HUES64 (cell line): ENCODE measurements around the gene CA10.

Source experiments
- H3K27ac ChIP-seq: 2 replicates; pipeline ENCODE4 v1.7.0; 2013; ENCODE audit warnings: low read depth, low read length, inconsistent platforms
- H3K27me3 ChIP-seq: 2 replicates; pipeline ENCODE4 v1.6.1; 2013; ENCODE audit warnings: mild to moderate bottlenecking, low read length; ENCODE audit not compliant: insufficient read depth
- H3K36me3 ChIP-seq: 2 replicates; pipeline ENCODE4 v1.6.1; 2013; ENCODE audit warnings: mild to moderate bottlenecking, low read length; ENCODE audit not compliant: insufficient read depth
- H3K4me1 ChIP-seq: 2 replicates; pipeline ENCODE4 v1.6.1; 2013; ENCODE audit warnings: mild to moderate bottlenecking, low read length, moderate library complexity; ENCODE audit not compliant: insufficient read depth
- H3K4me3 ChIP-seq: 2 replicates; pipeline ENCODE4 v1.5.1; 2013; ENCODE audit warnings: mild to moderate bottlenecking, low read length, moderate library complexity
- H3K9ac ChIP-seq: 2 replicates; pipeline ENCODE4 v1.6.1; 2013; ENCODE audit warnings: mild to moderate bottlenecking, low read depth, low read length
- H3K9me3 ChIP-seq: 2 replicates; pipeline ENCODE4 v1.6.1; 2013; ENCODE audit warnings: low read depth, low read length; ENCODE audit not compliant: insufficient read depth
- whole genome bisulfite sequencing: fragments of 150-250, 120-280 bp; methylation state at CpG from one replicate; pipeline ENCODE4 v1.1.7; 2013; ENCODE audit warnings: missing lambda C conversion rate; 5-methylcytosine and 5-hydroxymethylcytosine counted together

CA10 gene

DNA sequence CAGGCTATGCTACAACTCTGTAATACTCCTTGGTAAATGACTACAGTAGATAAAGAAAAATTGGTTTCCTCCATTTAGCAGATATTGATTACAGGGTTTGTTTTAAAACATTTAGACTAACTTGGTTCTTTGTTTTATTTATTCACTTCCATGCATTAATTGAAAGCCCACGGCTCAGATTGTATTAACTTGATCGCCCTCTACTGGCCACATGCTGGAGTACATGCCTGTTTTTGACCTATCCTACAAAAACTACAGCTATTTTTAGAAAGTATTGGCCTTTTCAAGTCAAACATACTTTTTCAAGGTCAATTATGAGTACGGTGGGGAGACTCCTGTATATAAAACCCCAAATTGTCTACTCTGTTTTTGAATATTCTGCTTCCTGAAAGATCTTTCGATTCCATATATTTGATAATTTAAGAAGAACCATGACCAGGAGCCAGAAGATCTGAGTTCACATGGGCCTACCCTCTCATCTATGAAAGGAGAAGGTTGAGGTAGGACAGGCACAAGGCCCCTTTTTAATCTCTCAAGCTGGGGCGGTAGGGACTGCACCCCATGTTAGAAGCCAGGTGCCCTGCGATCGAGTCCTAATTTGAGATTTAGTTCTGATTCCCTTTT is 51.8 kb downstream of the CA10 start:
- H3K36me3 ChIP-seq: no peaks in the 10 kb centered on the region
- H3K9ac ChIP-seq: no peak overlapping the region
- WGBS: 64% methylated on average over 7 of the region's 7 CpGs
- H3K27ac ChIP-seq: no peak overlapping the region
- no peaks in the 10 kb centered on the region for H3K27me3 ChIP-seq
- H3K4me1 ChIP-seq: no peaks in the 10 kb centered on the region; the same call in 1 of the 2 replicates
- H3K9me3 ChIP-seq: no peaks in the 10 kb centered on the region
- H3K4me3 ChIP-seq: no peak overlapping the region

DNA sequence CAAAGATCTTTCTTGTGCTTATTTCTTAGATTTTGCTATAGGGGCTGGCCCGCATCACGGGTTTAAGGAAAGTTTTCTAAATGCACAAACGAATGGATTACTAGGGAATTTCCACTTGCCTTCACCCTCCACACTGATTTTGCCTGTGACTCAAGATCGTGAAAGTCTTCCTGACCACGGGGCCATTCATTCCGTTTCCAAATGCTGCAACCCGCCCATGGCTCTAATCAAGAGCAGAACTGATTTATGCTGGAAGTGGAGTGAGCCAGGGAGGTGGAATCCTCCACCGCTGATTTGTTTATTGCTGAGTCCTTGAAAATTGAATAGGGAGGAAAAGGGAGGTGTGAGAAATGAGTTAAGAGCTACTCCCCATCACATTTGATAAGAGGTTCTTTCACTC is 52.4 kb downstream of the CA10 start:
- WGBS: 88% methylated on average over 8 of the region's 8 CpGs
- Histone ChIP-seq H3K4me3 (no peak overlapping the region), H3K4me1 (no peaks in the 10 kb centered on the region; the same call in 1 of the 2 replicates), H3K27ac (no peak overlapping the region), H3K36me3 (no peaks in the 10 kb centered on the region), H3K9me3 (no peaks in the 10 kb centered on the region), H3K9ac (no peak overlapping the region), H3K27me3 (no peaks in the 10 kb centered on the region)

DNA sequence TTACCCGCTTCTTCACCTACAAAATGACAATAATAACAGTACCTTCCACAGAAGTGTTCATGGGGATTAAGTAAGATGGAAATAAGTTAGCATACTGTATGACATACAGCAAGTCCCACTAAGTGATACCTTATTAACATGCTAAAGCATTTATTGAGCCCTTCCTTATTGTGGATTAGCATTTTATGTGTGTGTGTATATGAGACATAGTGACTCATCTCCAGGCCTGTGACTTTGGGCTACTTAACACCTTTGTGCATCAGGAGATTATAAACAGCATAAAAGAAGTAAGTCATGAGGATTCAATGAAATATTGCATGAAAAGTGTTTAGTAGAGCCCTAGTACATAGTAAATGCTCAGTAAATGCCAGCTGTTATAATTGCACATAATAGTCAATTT is 52.9 kb downstream of the CA10 start:
- Histone ChIP-seq H3K27me3 (no peaks in the 10 kb centered on the region), H3K27ac (no peak overlapping the region), H3K9me3 (peaks cover 1% of the 10 kb centered on the region; the same call in 1 of the 2 replicates), H3K9ac (no peak overlapping the region), H3K4me1 (no peaks in the 10 kb centered on the region), H3K4me3 (no peak overlapping the region), H3K36me3 (no peaks in the 10 kb centered on the region)
- WGBS: 100% methylated on average over 1 of the region's 1 CpG

DNA sequence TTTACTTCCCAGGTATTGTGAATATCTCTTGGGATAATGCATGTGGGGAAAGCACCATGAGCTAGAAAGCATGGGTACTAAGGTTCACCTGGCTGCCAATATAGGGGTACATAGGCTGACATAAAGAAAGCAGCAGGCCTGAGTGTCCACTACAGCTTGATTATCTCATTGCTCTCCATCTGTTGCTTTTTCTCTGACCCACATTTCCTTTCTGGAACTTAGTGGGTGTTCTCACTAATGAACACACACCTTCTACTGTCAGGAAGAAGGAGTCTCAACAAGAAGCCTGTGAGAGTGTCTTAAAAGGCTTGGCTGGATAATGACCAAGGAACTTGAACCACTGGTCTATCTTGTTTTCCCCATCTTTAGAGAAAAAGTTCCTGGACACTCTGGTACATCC is 62.5 kb downstream of the CA10 start:
- Histone ChIP-seq H3K4me3 (no peak overlapping the region), H3K36me3 (no peaks in the 10 kb centered on the region), H3K4me1 (no peaks in the 10 kb centered on the region), H3K9ac (no peak overlapping the region), H3K27me3 (no peaks in the 10 kb centered on the region), H3K27ac (no peak overlapping the region), H3K9me3 (peaks cover 9% of the 10 kb centered on the region; the same call in 1 of the 2 replicates)

DNA sequence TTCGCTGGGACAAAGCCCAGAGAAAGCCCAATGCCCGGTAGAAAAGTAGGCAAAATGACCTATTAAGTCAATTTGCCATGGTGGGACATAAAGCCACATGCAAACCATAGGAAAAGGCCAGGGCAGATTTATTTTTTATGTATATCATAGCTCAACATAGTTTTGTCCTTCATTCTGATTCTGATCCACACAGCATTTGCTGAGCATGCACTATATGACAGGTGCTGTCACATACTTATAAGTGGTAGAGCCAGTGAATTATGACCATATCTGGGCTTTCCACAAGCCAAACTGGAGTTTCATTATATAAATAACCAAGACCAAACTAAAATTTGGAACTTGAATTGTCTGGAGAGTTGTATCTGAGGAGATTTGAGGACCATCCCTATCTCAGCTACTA is 74.3 kb downstream of the CA10 start:
- 55% methylated on average over 2 of the region's 2 CpGs for WGBS
- Histone ChIP-seq H3K27me3 (no peaks in the 10 kb centered on the region), H3K4me1 (no peaks in the 10 kb centered on the region), H3K36me3 (no peaks in the 10 kb centered on the region), H3K4me3 (no peak overlapping the region), H3K27ac (no peak overlapping the region), H3K9ac (no peak overlapping the region), H3K9me3 (0 out of 2 replicates have a peak, but pooled peaks cover 6% of the 10 kb centered on the region)

DNA sequence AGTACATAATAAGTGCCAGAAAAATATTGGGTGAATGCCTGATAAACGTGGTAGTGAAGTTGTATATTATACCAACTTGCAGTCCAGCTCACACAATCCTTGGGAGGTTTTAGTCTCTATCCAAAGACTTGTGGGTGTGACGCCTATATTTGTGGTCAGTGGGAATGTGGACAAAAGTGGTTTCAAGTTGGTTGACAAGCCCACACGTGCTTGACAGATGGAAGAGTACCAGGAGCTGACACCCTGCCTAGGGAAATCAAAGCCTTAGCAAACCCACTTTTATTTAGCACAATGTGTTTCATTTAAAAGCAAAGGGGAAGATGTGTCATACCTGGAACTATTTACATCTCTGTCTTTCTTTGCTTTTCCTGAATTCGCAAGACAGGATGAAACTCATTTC is 79.0 kb downstream of the CA10 start:
- H3K9ac ChIP-seq: no peak overlapping the region
- no peak overlapping the region for H3K27ac ChIP-seq
- peaks cover 12% of the 10 kb centered on the region; the same call in 1 of the 2 replicates for H3K9me3 ChIP-seq
- 88% methylated on average over 4 of the region's 4 CpGs for WGBS
- no peaks in the 10 kb centered on the region for H3K36me3 ChIP-seq
- H3K4me3 ChIP-seq: no peak overlapping the region
- no peaks in the 10 kb centered on the region for H3K4me1 ChIP-seq
- no peaks in the 10 kb centered on the region for H3K27me3 ChIP-seq

DNA sequence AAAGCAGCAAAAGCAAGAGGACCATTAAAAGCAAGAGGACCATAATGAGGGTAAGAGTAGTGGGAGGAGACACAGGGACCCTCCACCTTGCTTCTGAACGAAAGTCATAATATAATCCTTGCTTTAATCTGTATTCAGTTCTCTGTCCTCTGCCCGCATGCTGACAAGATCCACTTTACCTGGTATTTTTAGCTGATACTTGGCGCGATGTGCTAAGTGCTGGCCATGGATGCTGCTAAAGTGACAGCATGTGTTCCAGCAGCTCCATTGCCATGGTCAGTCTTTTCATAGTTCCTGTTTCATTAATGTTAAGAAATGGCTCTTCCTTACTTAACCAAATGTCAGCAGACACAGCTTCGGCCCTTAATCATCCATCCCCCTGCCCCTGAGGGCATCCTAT is 86.8 kb downstream of the CA10 start:
- no peak overlapping the region for H3K4me3 ChIP-seq
- WGBS: 90% methylated on average over 5 of the region's 5 CpGs
- no peak overlapping the region for H3K9ac ChIP-seq
- H3K27ac ChIP-seq: no peak overlapping the region
- no peaks in the 10 kb centered on the region for H3K4me1 ChIP-seq
- no peaks in the 10 kb centered on the region for H3K36me3 ChIP-seq
- H3K27me3 ChIP-seq: no peaks in the 10 kb centered on the region
- peaks cover 30% of the 10 kb centered on the region for H3K9me3 ChIP-seq

DNA sequence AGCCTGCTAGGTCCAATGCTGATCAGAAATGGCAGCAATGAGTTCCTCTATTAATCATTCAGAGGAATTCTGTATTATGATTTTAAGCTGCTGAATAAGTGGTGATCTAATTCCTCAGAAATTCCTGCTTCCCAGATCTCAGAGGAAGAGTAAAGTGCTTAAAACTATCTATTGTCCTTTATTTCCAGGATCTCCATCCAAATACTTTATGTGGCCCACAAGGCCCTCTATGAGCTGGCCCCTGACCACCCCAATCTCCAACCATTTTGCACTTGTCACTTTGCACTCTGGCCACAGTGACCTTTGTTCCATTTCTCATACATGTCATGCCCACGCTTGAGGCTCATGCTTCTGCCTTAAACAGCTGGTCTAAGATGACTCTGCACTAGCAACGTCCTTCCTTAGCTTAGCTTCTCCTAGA is 93.7 kb downstream of the CA10 start:
- Histone ChIP-seq H3K9ac (no peak overlapping the region), H3K27ac (no peak overlapping the region), H3K36me3 (no peaks in the 10 kb centered on the region), H3K4me3 (no peak overlapping the region), H3K4me1 (no peaks in the 10 kb centered on the region), H3K27me3 (no peaks in the 10 kb centered on the region), H3K9me3 (peaks cover 25% of the 10 kb centered on the region)
- WGBS: 56% methylated on average over 2 of the region's 2 CpGs

DNA sequence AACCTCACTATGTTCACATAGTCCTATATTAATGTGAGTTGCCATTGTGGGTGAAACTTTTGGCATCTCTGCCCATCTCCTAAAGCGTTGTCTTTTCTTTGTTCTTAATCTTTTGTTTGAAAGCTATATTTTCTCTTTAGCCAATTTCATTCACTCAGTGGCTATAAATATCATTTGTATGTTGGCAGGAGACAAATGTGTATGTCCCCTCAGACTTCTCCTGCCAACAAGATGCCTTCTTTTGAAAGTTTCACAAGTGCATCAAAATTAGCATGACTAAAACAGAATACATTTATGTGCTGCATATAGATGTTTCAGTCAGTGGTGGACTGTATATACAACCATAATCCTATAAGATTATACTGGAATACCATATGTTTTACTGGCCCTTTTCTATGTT is 109.0 kb downstream of the CA10 start:
- WGBS: no CpG with 5 or more reads among the region's 1 CpG
- peaks cover 18% of the 10 kb centered on the region for H3K9me3 ChIP-seq
- H3K9ac ChIP-seq: no peak overlapping the region
- H3K4me1 ChIP-seq: peaks cover 6% of the 10 kb centered on the region; the same call in 1 of the 2 replicates
- H3K27me3 ChIP-seq: no peaks in the 10 kb centered on the region
- H3K4me3 ChIP-seq: no peak overlapping the region
- no peaks in the 10 kb centered on the region for H3K36me3 ChIP-seq
- H3K27ac ChIP-seq: no peak overlapping the region

DNA sequence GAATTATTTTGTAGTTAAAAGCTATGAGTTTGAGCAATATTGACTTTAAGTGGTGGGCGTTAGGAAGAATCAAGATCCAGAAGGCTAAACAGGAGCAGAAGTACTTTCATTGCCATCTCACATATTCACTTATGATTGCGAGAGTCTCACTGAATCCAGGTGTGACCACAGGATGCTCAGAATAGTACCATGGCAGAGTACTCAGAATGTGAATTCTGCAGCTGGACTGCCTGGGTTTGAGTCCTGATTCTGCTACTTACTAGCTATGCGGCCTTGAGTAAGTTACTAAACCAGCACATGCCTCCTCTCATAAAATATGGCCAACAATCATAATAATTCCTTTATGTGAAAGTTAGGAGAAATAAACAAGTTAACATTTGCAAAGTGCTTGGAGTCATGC is 109.5 kb downstream of the CA10 start:
- Histone ChIP-seq H3K9me3 (peaks cover 15% of the 10 kb centered on the region), H3K4me3 (no peak overlapping the region), H3K27me3 (no peaks in the 10 kb centered on the region), H3K27ac (no peak overlapping the region), H3K4me1 (peaks cover 6% of the 10 kb centered on the region; the same call in 1 of the 2 replicates), H3K36me3 (no peaks in the 10 kb centered on the region), H3K9ac (no peak overlapping the region)
- 94% methylated on average over 3 of the region's 3 CpGs for WGBS

DNA sequence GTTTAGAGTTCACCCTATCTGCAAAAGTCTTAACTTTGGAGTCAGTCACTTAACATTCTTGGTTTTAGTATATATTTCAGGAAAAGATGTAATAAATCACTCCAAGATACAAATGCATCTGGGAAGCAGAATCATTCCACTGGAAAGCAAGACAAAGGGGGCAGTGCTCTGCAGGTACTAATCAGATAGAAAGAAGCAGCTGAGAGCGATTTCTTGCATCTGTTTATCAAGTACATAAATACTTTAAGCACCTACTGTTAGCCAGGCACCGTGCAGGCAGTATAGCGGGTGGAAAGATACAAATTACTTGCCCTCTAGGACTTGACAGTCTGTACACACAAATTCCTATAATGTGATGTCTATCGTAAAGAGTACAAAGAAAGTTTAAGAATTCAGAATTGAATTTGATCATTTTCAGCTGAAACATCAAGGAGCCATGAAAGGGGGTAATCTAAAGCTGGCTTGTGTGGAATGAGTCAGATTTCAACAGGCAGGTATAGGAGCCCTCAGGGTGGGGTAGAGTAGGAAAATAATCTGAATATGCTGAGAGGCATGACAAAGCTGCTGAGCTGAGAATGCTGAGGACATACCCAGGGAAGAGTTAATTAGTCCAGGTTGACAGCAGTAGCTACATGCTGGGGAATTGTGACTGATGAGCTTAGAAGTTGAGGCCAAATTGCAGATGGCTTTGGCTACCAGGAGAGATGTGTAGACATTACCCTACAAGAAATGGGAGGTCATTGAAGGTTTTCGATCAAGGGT is 110.2 kb downstream of the CA10 start:
- H3K4me3 ChIP-seq: no peak overlapping the region
- no peaks in the 10 kb centered on the region for H3K36me3 ChIP-seq
- H3K27ac ChIP-seq: no peak overlapping the region
- H3K9ac ChIP-seq: no peak overlapping the region
- WGBS: 77% methylated on average over 5 of the region's 5 CpGs
- H3K9me3 ChIP-seq: peaks cover 18% of the 10 kb centered on the region
- H3K4me1 ChIP-seq: peaks cover 6% of the 10 kb centered on the region; the same call in 1 of the 2 replicates
- H3K27me3 ChIP-seq: no peaks in the 10 kb centered on the region
